HepG2 (cell line): Measurements from ENCODE around the gene CLDN3. TPM values are rescaled to one million over a fixed set of nuclear protein-coding genes. Genes with fewer than 3 reads are reported as not detected.
"Not testable (repeated sequence)": the region's sequence is repeated elsewhere in the genome, so short reads cannot be mapped to it uniquely, and the experiment has no call there.

Source experiments
- ATAC-seq: fragments of 200-7000 bp; cut with Tn5 transposase; 3 replicates; pipeline ENCODE4 v1.9.1; 2020; ENCODE audit warnings: mild to moderate bottlenecking, moderate library complexity
- BruUV-seq: library from RNA; stranded (reverse); fragments of 400-500 nt; replicated peaks from 2 replicates; lab custom pipeline; 2021; lab: Mats Ljungman, UMichigan
- CTCF ChIA-PET: fragments of 300-600 bp; formaldehyde crosslinking; extraction: SDS; loops from one replicate; lab custom pipeline; 2021; ENCODE audit warnings: low total read pairs, inconsistent platforms, low intra/inter-chr PET ratio; lab: Yijun Ruan, JAX
- POLR2A ChIA-PET: fragments of 350-600 bp; sonication (Branson Sonifier 250); formaldehyde crosslinking; loops from one replicate; lab custom pipeline; 2020; ENCODE audit warnings: antibody characterized with exemption, inconsistent platforms; lab: Yijun Ruan, JAX
- DNase-seq: peaks from one replicate; pipeline ENCODE4 v3.0.0-alpha.2; 2015; ENCODE audit warnings: low spot score
- FAIRE-seq: peaks from 3 replicates; lab custom pipeline; 2011; peaks lifted over from hg19 to GRCh38; lab: Jason Lieb, UNC
- H2AFZ ChIP-seq: one replicate; pipeline ENCODE4 v1.6.1; 2011; ENCODE audit warnings: low read length, inconsistent platforms
- H3K27ac ChIP-seq: fragments of 300-600 bp; 3 replicates; pipeline ENCODE4 v1.8.0; 2011; ENCODE audit warnings: mixed run types, mild to moderate bottlenecking, mixed read lengths, low read length, inconsistent platforms; ENCODE audit not compliant: insufficient read depth; ENCODE audit errors: extremely low read length
- H3K27me3 ChIP-seq, 2 experiments: fragments of 200-600 bp in 1 of 2; 2 replicates in 1 of 2; 3 replicates in 1 of 2; pipeline versions ENCODE4 v1.6.0 to v1.8.0; 2011; ENCODE audit warnings: low read length in 2 of 2, mild to moderate bottlenecking in 2 of 2, moderate library complexity in 2 of 2, inconsistent platforms in 1 of 2; ENCODE audit not compliant: insufficient read depth in 2 of 2, control insufficient read depth in 1 of 2
- H3K36me3 ChIP-seq, 2 experiments: fragments of 200-600 bp in 1 of 2; replicated peaks in 1 of 2; 2 replicates in 1 of 2; 3 replicates in 1 of 2; pipeline versions ENCODE4 v1.5.1 to v1.8.0; 2011; ENCODE audit warnings: low read length in 2 of 2, inconsistent platforms in 1 of 2; ENCODE audit not compliant: insufficient read depth in 2 of 2, control insufficient read depth in 1 of 2
- H3K4me1 ChIP-seq: 2 replicates; pipeline ENCODE4 v1.5.1; 2012; ENCODE audit warnings: low read length, inconsistent platforms; ENCODE audit not compliant: insufficient read depth
- H3K4me2 ChIP-seq: 2 replicates; pipeline ENCODE4 v1.6.0; 2011; ENCODE audit warnings: low read depth, low read length, inconsistent platforms
- H3K4me3 ChIP-seq, 3 experiments: fragments of 200-600 bp in 1 of 3; sonication (generic), shearing (Covaris generic) in 1 of 3; replicated peaks in 1 of 3; 2 replicates each; pipeline ENCODE4 v1.5.1; 2011 to 2016; ENCODE audit warnings: low read length in 3 of 3, inconsistent platforms in 2 of 3, low read depth in 2 of 3, mild to moderate bottlenecking in 2 of 3, control low read depth in 1 of 3, mixed read lengths in 1 of 3; ENCODE audit not compliant: insufficient read depth in 1 of 3
- H3K79me2 ChIP-seq: one replicate; pipeline ENCODE4 v1.6.1; 2011; ENCODE audit warnings: low read length, inconsistent platforms; ENCODE audit not compliant: insufficient read depth
- H3K9ac ChIP-seq: 2 replicates; pipeline ENCODE4 v1.6.0; 2011; ENCODE audit warnings: mild to moderate bottlenecking, low read depth, low read length, inconsistent platforms; ENCODE audit not compliant: insufficient read depth
- H3K9me3 ChIP-seq: 2 replicates; pipeline ENCODE4 v1.5.1; 2012; ENCODE audit warnings: mild to moderate bottlenecking, low read length
- H4K20me1 ChIP-seq: 2 replicates; pipeline ENCODE4 v1.6.0; 2011; ENCODE audit warnings: inconsistent platforms, mild to moderate bottlenecking, low read length, moderate library complexity; ENCODE audit not compliant: insufficient read depth
- HNRNPL ChIP-seq: fragments of 200-400 bp; formaldehyde crosslinking; IDR thresholded peaks from 2 replicates; pipeline ENCODE4 v1.6.1; 2017; ENCODE audit warnings: mild to moderate bottlenecking, low read depth, low read length
- NFE2 ChIP-seq: sonication (generic); formaldehyde crosslinking; IDR thresholded peaks from 2 replicates; pipeline ENCODE4 v1.4.0; 2020; ENCODE audit warnings: missing genetic modification reagents
- WGBS: methylation state at CpG from one replicate; pipeline ENCODE4 v1.1.6; 2017; ENCODE audit warnings: low lambda C conversion rate; 5-methylcytosine and 5-hydroxymethylcytosine counted together
- in situ Hi-C: cut with HindIII; loops from 2 replicates; pipeline ENCODE4 v1.10.0; 2017; ENCODE audit warnings: low pct_unique_long_range_greater_than_20kb; ENCODE audit not compliant: extremely low pct_ligation_motif_present
- intact Hi-C: fragments of 100-400 bp; cut with micrococcal nuclease; formaldehyde crosslinking; loops from one replicate; pipeline ENCODE4 v1.10.0; 2022; ENCODE audit not compliant: unreplicated experiment
- polyA plus RNA-seq, 8 experiments: library from polyadenylated mRNA; depleted of rRNA in 3 of 8; stranded (reverse) in 7 of 8; unstranded in 1 of 8; fragments of >200 nt; fragmentation: Illumina TruSeq in 4 of 8; extraction: Trizol in 4 of 8; gene quantifications; 2 replicates each; pipeline versions ENCODE4 v1.2.1 to v1.2.3, GENCODE V29; 2011 to 2016; ENCODE audit warnings: low read depth in 4 of 8, missing spikeins in 1 of 8, mixed read lengths in 1 of 8; ENCODE audit not compliant: insufficient read depth in 1 of 8
- total RNA-seq, 5 experiments: library from RNA; depleted of rRNA; stranded (reverse); fragments of >200 nt; fragmentation: Illumina TruSeq; extraction: Trizol; gene quantifications; 2 replicates each; pipeline ENCODE4 v1.2.3, GENCODE V29; 2016; ENCODE audit warnings: low read depth in 1 of 5

Gene CLDN3
- total and polyA plus RNA-seq, 2 of the 13 experiments (the other 11 are each of a cell fraction or from before 2014, with no cell fraction given) = 0.31 to 0.51 TPM

DNA sequence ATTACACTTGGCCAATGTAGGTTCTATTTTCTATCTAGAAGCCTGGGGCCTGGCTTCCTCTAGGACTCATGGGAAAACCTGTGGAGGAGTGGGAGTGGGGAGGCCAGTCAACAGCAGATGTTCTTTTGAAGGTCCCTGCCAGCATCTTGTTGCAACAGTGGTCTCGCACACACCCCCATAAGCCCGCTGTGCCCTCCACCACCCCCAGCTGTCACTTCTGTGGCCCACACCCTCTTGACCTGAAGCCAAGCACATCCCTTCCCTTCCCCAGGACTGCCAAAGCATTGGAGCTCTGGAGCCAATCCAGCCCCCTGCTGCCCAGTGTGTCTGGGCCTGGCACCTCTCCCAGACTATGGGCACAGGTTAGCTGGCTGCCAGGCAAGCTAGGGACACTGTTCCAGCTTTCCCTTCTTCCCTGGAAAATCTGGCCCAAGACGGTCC is 48.7 kb downstream of the CLDN3 start:
- POLR2A ChIA-PET = no interaction called here
- peaks cover 0 to 1% of the 10 kb centered on the region in 2 experiments; a peak in 2 of 5 replicates for H3K27me3 ChIP-seq
- no peak for FAIRE-seq
- peaks cover 4% of the 10 kb centered on the region for H4K20me1 ChIP-seq
- peak; percentile 59; the same call in 1 of the 2 replicates for TF ChIP-seq HNRNPL
- TF ChIP-seq NFE2 = no peak
- TF ChIP-seq, all 625 proteins: peak for 1
- no peak overlapping the region for H3K27ac ChIP-seq
- no peaks in the 10 kb centered on the region for H3K9me3 ChIP-seq
- WGBS = 64% methylated on average over 3 of the region's 3 CpGs
- CTCF ChIA-PET = no interaction called here
- BruUV-seq = no TSS peak
- peaks cover 42% of the 10 kb centered on the region for H3K4me1 ChIP-seq
- no peaks in the 10 kb centered on the region for H3K36me3 ChIP-seq
- no peak overlapping the region for H2AFZ ChIP-seq
- H3K9ac ChIP-seq = no peak overlapping the region
- ATAC-seq (no peak), DNase-seq (no peak)
- intact Hi-C loops = no loop called here
- no peak overlapping the region for H3K4me2 ChIP-seq
- no peak overlapping the region for H3K4me3 ChIP-seq
- in situ Hi-C loops = no loop called here
- no peaks in the 10 kb centered on the region for H3K79me2 ChIP-seq

DNA sequence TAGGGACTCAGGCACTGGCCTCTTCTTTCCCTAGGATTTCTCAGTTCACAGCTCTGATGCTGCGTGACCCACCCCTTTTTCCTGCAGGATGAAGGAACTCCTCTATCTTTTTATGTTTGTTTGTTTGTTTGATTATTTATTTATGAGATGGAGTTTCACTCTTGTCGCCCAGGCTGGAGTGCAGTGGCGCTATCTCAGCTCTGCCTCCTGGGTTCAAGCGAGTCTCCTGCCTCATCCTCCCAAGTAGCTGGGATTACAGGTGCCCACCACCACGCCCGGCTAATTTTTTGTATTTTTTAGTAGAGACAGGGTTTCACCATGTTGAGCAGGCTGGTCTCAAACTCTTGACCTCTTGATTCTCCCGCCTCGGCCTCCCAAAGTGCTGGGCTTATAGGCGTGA is 49.6 kb downstream of the CLDN3 start:
- ATAC-seq, H3K9me3 ChIP-seq, H2AFZ ChIP-seq, H3K4me2 ChIP-seq, H3K79me2 ChIP-seq, H3K27me3 ChIP-seq, BruUV-seq, FAIRE-seq, H4K20me1 ChIP-seq, DNase-seq, CTCF ChIA-PET, in situ Hi-C loops, intact Hi-C loops, H3K27ac ChIP-seq, H3K36me3 ChIP-seq, H3K9ac ChIP-seq, H3K4me3 ChIP-seq: not testable (repeated sequence)
- POLR2A ChIA-PET = interaction anchor here (0.7 to 1.6 kb wide), 6 partner anchors 12 to 119 kb away, joined by 3 to 8 read pairs (median 4); partner anchors contain the start of gene MLXIPL
- WGBS = 71% methylated on average over 9 of the region's 9 CpGs
- H3K4me1 ChIP-seq = peaks cover 44% of the 10 kb centered on the region
